Loucy (cell line): Measurements from ENCODE around the gene USP6.
"Not testable (repeated sequence)": the region's sequence is repeated elsewhere in the genome, so short reads cannot be mapped to it uniquely, and the experiment has no call there.

Experiments
- H2AFZ ChIP-seq: fragments of 200-600 bp; sonication (generic); 2 replicates; pipeline ENCODE4 v1.6.0; 2016; ENCODE audit warnings: antibody characterized with exemption, mild to moderate bottlenecking, low read length, moderate library complexity
- H3F3A ChIP-seq: fragments of 200-600 bp; 2 replicates; pipeline ENCODE4 v1.6.0; 2016; ENCODE audit warnings: antibody characterized with exemption, low read depth, mild to moderate bottlenecking
- H3K27me3 ChIP-seq: fragments of 200-600 bp; sonication (generic); 2 replicates; pipeline ENCODE4 v1.6.1; 2014; ENCODE audit warnings: low read length, mild to moderate bottlenecking; ENCODE audit not compliant: insufficient read depth, poor library complexity, severe bottlenecking
- H3K36me3 ChIP-seq: fragments of 200-600 bp; sonication (generic); 2 replicates; pipeline ENCODE4 v1.6.1; 2016; ENCODE audit warnings: low read length; ENCODE audit not compliant: insufficient read depth
- H3K4me1 ChIP-seq: fragments of 200-600 bp; sonication (generic); 2 replicates; pipeline ENCODE4 v1.5.1; 2014; ENCODE audit warnings: low read length, mild to moderate bottlenecking; ENCODE audit not compliant: insufficient read depth, poor library complexity, severe bottlenecking
- H3K4me2 ChIP-seq: fragments of 200-600 bp; sonication (generic); 2 replicates; pipeline ENCODE4 v1.6.0; 2014; ENCODE audit warnings: antibody characterized with exemption, low read length, low read depth, mild to moderate bottlenecking; ENCODE audit not compliant: poor library complexity, severe bottlenecking
- H3K4me3 ChIP-seq: fragments of 200-600 bp; sonication (generic); 2 replicates; pipeline ENCODE4 v1.5.1; 2014; ENCODE audit warnings: low read length, mild to moderate bottlenecking, mixed read lengths; ENCODE audit not compliant: poor library complexity, severe bottlenecking
- H3K79me2 ChIP-seq: fragments of 200-600 bp; sonication (generic); 2 replicates; pipeline ENCODE4 v1.6.1; 2014; ENCODE audit warnings: low read length; ENCODE audit not compliant: insufficient read depth
- H3K9ac ChIP-seq: fragments of 200-600 bp; sonication (generic); 2 replicates; pipeline ENCODE4 v1.6.0; 2014; ENCODE audit warnings: mild to moderate bottlenecking, low read depth, low read length, moderate library complexity; ENCODE audit not compliant: poor library complexity, severe bottlenecking
- H3K9me2 ChIP-seq: fragments of 200-600 bp; sonication (generic); replicated peaks from 2 replicates; pipeline ENCODE4 v1.6.1; 2016; ENCODE audit warnings: low read depth, low read length, mixed read lengths
- H3K9me3 ChIP-seq: fragments of 200-600 bp; sonication (generic); 2 replicates; pipeline ENCODE4 v1.6.1; 2014; ENCODE audit warnings: mild to moderate bottlenecking, antibody characterized with exemption, low read length, low read depth; ENCODE audit not compliant: insufficient read depth
- H4K20me1 ChIP-seq: fragments of 200-600 bp; sonication (generic); 2 replicates; pipeline ENCODE4 v1.6.0; 2014; ENCODE audit warnings: antibody characterized with exemption, low read length, mild to moderate bottlenecking; ENCODE audit not compliant: insufficient read depth, poor library complexity, severe bottlenecking
- EZH2phosphoT487 ChIP-seq: fragments of 200-600 bp; IDR thresholded peaks from 2 replicates; pipeline ENCODE4 v1.6.1; 2018; ENCODE audit warnings: antibody characterized with exemption, mild to moderate bottlenecking, moderate library complexity, borderline replicate concordance
- TF ChIP-seq, protein P1 (sequence below): fragments of 200-600 bp; sonication (generic); conservative IDR thresholded peaks from 2 replicates; pipeline ENCODE4 v1.5.1; 2014; ENCODE audit warnings: mild to moderate bottlenecking, antibody characterized with exemption, low read length

USP6 gene

DNA sequence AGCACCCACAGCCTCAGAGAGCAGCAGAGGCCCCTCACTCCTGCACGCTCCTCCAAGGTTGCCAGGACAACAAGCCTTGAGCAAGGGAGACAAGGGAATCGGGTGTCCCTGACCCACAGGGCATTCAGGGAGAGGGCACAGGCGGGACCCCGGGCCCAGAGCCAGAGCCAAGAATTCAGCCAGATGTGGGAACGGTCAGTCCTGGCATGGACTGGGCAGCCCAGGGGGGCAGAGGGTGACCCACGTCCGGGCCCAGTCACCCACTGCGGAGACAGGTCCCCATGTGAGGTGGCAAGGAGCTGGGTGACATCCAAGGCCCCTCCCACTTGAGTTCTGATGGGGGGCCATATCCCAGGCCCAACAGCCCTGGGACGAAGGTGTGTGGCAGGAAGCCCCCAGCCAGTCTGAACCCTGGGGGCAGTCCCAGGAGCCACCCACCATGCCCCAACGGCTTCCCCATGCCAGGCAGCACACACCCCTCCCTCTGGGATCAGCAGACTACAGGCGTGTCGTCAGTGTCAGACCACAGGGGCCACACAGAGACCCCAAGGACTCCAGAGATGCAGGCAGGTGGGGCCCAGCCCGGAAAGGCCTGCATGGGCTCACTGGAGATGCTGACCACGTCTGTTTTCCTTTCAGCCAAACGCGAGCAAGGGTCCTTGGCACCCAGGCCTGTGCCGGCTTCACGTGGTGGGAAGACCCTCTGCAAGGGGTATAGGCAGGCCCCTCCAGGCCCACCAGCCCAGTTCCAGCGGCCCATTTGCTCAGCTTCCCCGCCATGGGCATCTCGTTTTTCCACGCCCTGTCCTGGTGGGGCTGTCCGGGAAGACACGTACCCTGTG is 23.0 kb downstream of the USP6 start:
- no peaks in the 10 kb centered on the region for H3K27me3 ChIP-seq
- no peak overlapping the region for H2AFZ ChIP-seq
- H3K9me3 ChIP-seq, result no peaks in the 10 kb centered on the region
- no peaks in the 10 kb centered on the region for H3K9me2 ChIP-seq
- no peak overlapping the region for H3K4me3 ChIP-seq
- H3F3A ChIP-seq, result no peaks in the 10 kb centered on the region
- H3K36me3 ChIP-seq, result no peaks in the 10 kb centered on the region
- no peaks in the 10 kb centered on the region for H4K20me1 ChIP-seq
- no peak overlapping the region for H3K4me2 ChIP-seq
- TF ChIP-seq, protein P1, sequence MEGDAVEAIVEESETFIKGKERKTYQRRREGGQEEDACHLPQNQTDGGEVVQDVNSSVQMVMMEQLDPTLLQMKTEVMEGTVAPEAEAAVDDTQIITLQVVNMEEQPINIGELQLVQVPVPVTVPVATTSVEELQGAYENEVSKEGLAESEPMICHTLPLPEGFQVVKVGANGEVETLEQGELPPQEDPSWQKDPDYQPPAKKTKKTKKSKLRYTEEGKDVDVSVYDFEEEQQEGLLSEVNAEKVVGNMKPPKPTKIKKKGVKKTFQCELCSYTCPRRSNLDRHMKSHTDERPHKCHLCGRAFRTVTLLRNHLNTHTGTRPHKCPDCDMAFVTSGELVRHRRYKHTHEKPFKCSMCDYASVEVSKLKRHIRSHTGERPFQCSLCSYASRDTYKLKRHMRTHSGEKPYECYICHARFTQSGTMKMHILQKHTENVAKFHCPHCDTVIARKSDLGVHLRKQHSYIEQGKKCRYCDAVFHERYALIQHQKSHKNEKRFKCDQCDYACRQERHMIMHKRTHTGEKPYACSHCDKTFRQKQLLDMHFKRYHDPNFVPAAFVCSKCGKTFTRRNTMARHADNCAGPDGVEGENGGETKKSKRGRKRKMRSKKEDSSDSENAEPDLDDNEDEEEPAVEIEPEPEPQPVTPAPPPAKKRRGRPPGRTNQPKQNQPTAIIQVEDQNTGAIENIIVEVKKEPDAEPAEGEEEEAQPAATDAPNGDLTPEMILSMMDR, result no peak
- TF ChIP-seq EZH2phosphoT487, result no peak
- no peak overlapping the region for H3K9ac ChIP-seq
- no peaks in the 10 kb centered on the region for H3K79me2 ChIP-seq
- no peaks in the 10 kb centered on the region for H3K4me1 ChIP-seq

DNA sequence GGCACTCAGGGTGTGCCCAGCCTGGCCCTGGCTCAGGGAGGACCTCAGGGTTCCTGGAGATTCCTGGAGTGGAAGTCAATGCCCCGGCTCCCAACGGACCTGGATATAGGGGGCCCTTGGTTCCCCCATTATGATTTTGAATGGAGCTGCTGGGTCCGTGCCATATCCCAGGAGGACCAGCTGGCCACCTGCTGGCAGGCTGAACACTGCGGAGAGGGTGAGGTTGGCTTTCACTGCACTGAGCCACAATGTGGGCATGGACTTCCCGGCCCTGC is 23.6 kb downstream of the USP6 start:
- Histone ChIP-seq H3F3A (no peaks in the 10 kb centered on the region), H4K20me1 (no peaks in the 10 kb centered on the region), H3K27me3 (no peaks in the 10 kb centered on the region), H2AFZ (no peak overlapping the region), H3K79me2 (no peaks in the 10 kb centered on the region), H3K4me3 (no peak overlapping the region), H3K4me2 (no peak overlapping the region), H3K9me2 (no peaks in the 10 kb centered on the region), H3K4me1 (no peaks in the 10 kb centered on the region), H3K9ac (no peak overlapping the region), H3K9me3 (no peaks in the 10 kb centered on the region), H3K36me3 (no peaks in the 10 kb centered on the region)
- no peak for TF ChIP-seq EZH2phosphoT487
- TF ChIP-seq, protein P1, result no peak

DNA sequence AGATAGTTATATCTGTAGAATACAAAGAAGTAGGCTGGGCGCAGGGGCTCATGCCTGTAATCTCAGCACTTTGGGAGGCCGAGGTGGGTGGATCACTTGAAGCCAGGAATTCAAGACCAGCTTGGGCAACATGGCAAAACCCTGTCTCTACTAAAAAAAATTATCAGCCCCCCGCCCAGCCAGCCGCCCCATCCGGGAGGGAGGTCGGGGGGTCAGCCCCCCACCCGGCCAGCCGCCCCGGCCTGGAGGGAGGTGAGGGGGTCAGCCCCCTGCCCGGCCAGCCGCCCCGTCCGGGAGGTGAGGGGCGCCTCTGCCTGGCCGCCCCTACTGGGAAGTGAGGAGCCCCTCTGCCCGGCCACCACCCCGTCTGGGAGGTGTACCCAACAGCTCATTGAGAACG is 27.0 kb downstream of the USP6 start:
- not testable (repeated sequence) for H3K9ac ChIP-seq, H2AFZ ChIP-seq, H3K27me3 ChIP-seq, H3K79me2 ChIP-seq, H3K4me2 ChIP-seq, H3K4me1 ChIP-seq, H3K9me2 ChIP-seq, H4K20me1 ChIP-seq, H3F3A ChIP-seq, H3K9me3 ChIP-seq, H3K4me3 ChIP-seq, H3K36me3 ChIP-seq

DNA sequence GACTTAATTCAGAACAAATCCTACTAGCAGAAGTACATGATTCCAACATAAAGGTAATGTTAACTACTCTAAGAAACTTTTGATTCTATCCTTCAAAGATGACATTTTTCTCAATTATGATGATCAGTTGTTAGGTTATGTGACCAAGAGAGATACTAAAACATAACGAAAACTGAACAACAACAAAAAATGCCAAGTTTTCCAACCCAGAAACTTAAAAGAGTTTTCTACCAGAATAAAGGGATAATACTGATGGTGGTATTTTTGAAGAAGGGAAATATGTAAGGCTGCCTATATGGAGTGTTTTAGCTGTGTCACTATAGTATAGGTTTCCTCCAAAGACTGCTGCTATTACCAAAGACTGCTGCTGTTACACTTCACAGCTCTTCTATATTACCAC is 30.3 kb downstream of the USP6 start:
- not testable (repeated sequence) for H3K4me2 ChIP-seq, H3F3A ChIP-seq, H3K27me3 ChIP-seq, H3K9ac ChIP-seq, H3K9me3 ChIP-seq, H3K4me1 ChIP-seq, H3K4me3 ChIP-seq, H3K79me2 ChIP-seq, H3K36me3 ChIP-seq, H2AFZ ChIP-seq, H3K9me2 ChIP-seq, H4K20me1 ChIP-seq

DNA sequence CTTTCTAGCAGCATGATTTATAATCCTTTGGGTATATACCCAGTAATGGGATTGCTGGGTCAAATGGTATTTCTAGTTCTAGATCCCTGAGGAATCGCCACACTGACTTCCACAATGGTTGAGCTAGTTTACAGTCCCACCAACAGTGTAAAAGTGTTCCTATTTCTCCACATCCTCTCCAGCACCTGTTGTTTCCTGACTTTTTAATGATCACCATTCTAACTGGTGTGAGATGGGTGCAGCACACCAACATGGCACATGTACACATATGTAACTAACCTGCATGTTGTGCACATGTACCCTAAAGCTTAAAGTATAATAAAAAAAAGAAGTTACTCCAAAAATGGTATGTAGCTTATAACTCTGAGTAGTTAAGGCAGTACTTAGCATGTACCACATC is 44.9 kb downstream of the USP6 start:
- H3K9ac ChIP-seq, H3K9me3 ChIP-seq, H3K79me2 ChIP-seq, H3K9me2 ChIP-seq, H3F3A ChIP-seq, H3K4me1 ChIP-seq, H3K27me3 ChIP-seq, H3K36me3 ChIP-seq, H3K4me3 ChIP-seq, H3K4me2 ChIP-seq, H2AFZ ChIP-seq, H4K20me1 ChIP-seq: not testable (repeated sequence)

DNA sequence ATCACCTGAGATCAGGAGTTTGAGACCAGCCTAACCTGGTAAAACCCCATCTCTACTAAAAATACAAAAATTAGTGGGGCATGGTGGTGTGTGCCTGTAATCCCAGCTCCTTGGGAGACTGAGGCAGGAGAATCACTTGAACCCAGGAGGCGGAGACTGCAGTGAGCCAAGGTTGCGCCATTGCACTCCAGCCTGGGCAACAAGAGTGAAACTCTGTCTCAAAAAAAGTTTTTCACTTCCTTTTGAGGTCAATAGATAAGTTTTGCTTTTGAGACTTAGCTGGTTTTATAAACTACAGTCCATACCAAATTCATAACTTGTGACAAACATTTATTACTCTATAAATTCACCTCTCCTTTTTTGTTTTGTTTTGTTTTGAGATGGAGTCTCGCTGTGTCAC is 46.0 kb downstream of the USP6 start:
- H3K4me3 ChIP-seq, H3F3A ChIP-seq, H3K36me3 ChIP-seq, H3K27me3 ChIP-seq, H4K20me1 ChIP-seq, H2AFZ ChIP-seq, H3K9me3 ChIP-seq, H3K4me2 ChIP-seq, H3K79me2 ChIP-seq, H3K9ac ChIP-seq, H3K9me2 ChIP-seq: not testable (repeated sequence)
- H3K4me1 ChIP-seq, result peaks cover 11% of the 10 kb centered on the region
